Tongue (tissue), 2 donors: Measurements from ENCODE around the gene TIMM22. TPM values are rescaled to one million over a fixed set of nuclear protein-coding genes. Genes with fewer than 3 reads are reported as not detected.
A peak's percentile ranks its signal among the peaks of the same experiment; 100 is the strongest.

Experiments
- DNase-seq: peaks from one replicate; pipeline ENCODE4 v3.0.0-alpha.2; 2015
- total RNA-seq: library from RNA; depleted of rRNA; stranded (reverse); fragments of >200 nt; gene quantifications from one replicate; pipeline ENCODE4 v1.2.3, GENCODE V29; 2014

TIMM22 gene
- total RNA-seq, 1 donor from 2014 or later: 16.4 TPM

- DNase-seq: peak; percentile 82
Measured at GRCh38 chr17:1002771-1003555, 6.0 kb downstream of the TIMM22 start.

- no peak for DNase-seq
Measured at GRCh38 chr17:1003633-1003971, 6.7 kb downstream of the TIMM22 start.

- DNase-seq: no peak
Measured at GRCh38 chr17:1003972-1004768, 7.2 kb downstream of the TIMM22 start.

- no peak for DNase-seq
Measured at GRCh38 chr17:1004769-1005295, 7.9 kb downstream of the TIMM22 start.

GRCh38 chr17:1005361-1005946, 8.5 kb downstream of the TIMM22 start:
- DNase-seq: peak; percentile 93

GRCh38 chr17:1006054-1006453, 9.1 kb downstream of the TIMM22 start:
- no peak for DNase-seq

GRCh38 chr17:1007310-1008007, 10.5 kb downstream of the TIMM22 start:
- no peak for DNase-seq

- peak; percentile 95 for DNase-seq
Measured at GRCh38 chr17:1008008-1008761, 11.3 kb downstream of the TIMM22 start.

GRCh38 chr17:1009229-1010085, 12.5 kb downstream of the TIMM22 start:
- DNase-seq: no peak

- no peak for DNase-seq
Measured at GRCh38 chr17:1010086-1010450, 13.1 kb downstream of the TIMM22 start.

GRCh38 chr17:1010586-1010985, 13.7 kb downstream of the TIMM22 start:
- DNase-seq: no peak

GRCh38 chr17:1011138-1011537, 14.2 kb downstream of the TIMM22 start:
- no peak for DNase-seq

GRCh38 chr17:1011760-1012735, 15.1 kb downstream of the TIMM22 start:
- DNase-seq: no peak

- no peak for DNase-seq
Measured at GRCh38 chr17:1012823-1013728, 16.1 kb downstream of the TIMM22 start.

GRCh38 chr17:1013729-1014090, 16.8 kb downstream of the TIMM22 start:
- no peak for DNase-seq

GRCh38 chr17:1018547-1018946, 21.6 kb downstream of the TIMM22 start:
- DNase-seq: no peak

- no peak for DNase-seq
Measured at GRCh38 chr17:1019451-1019850, 22.5 kb downstream of the TIMM22 start.

- DNase-seq: no peak
Measured at GRCh38 chr17:1021147-1021546, 24.2 kb downstream of the TIMM22 start.
